GM21619 (cell line): Measurements from ENCODE around the gene FHIP1A.
"Not testable (repeated sequence)": the region's sequence is repeated elsewhere in the genome, so short reads cannot be mapped to it uniquely, and the experiment has no call there.

ENCODE experiments used
- ATAC-seq: cut with Tn5 transposase; IDR thresholded peaks from one replicate; pipeline ENCODE4 v1.9.1; 2021; ENCODE audit not compliant: unreplicated experiment

The FHIP1A gene

DNA sequence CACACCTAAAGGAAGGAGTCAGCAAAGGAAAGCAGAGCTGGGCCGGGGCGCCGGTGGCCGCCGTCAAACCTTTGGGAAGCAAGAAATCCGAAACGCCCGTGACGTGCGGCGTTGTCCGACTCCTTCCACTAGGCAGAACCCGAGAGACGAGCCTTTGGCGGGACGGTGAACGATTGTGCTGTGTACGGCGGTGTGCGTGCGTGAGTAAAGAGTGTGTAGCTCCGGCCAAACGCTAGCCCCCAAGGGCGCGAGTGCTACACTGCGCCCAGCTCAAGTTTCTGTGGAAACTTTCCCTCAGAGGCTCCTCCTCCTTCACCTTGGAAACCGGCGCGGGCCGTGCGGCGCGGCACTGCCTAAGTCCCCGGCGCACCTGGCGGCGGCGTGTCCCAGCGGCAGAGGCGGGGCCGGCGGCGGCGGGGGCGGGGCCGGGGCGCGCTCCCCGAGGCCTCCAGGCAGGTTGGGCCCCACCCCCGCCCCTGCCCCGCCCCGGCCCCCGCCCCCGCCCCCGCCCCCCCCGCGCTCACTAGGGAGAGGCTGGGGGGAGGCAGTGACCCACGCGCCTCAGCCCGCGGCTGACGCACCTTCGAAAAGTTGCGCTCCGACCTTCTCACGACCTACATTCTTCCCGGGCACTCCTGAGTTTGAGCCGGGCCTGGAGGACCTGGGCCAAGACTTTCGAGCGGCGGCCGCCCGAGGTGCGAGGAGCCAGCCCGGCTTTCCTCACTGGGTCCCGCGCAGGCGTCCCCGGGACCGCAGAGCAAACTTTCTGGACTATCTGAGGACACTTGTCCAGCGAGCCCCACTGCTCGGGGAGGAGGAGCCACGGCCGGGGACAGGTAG is at the start of gene FHIP1A:
TSS of gene FHIP1A (plus strand) at position 547 of the 840 bp plus-strand sequence. CDS start 157,084 bp downstream, outside the sequence.
- peak; percentile 71 for ATAC-seq

DNA sequence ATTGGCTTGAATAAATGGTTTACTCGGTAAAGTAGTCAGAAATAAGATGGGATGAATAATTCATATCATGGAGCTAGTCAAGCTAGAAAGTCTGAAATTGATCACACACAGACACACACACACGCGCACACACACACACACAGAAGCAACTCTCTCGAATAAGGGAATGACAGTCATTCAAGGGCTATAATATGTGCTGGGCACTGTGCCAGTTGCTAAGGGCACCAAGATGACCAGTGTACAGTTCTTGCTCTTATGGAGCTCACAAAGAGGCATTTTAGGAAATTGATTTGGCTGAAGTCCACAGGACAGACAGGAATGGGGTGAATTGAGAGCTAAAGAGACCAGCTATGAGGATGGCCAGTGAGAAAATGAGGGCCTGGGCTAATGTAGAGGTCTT is 49.4 kb upstream of the FHIP1A start:
- ATAC-seq = no peak

DNA sequence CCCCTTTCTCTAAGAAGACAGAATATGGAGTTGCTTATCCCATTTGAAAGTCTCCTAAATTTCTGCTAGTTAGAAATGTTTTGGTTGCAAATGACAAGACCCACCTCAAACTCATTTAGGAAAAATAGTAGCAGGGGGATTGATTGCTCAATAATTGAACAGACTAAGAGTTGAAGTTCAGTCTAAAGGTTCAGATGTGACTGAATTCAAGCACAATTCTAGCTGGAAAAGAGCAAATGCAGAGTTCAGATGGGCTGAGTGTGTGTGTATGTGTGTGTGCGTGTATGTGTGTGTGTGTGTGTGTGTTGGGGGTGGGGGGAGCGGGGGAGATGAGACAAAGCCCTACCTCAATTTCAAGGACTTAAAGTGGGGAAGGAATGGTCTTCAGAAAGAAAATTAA is 47.9 kb upstream of the FHIP1A start:
- no peak for ATAC-seq

DNA sequence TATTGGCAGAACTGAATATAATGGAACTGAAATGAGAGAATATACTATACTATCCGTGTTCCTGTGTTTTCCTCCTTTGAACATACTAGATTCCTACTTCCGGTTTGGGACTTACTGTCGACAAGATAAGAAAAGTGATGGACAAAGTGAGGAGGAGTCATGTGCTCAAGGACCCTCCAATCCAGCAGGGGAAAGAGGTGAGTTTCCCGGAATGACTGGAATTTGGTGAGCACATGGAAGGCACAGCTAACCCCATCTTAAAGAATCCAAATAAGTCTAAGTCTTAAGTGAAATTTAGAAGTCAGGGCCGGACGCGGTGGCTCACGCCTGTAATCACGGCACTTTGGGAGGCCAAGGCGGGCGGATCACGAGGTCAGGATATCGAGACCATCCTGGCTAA is 47.0 kb upstream of the FHIP1A start:
- ATAC-seq = no peak

DNA sequence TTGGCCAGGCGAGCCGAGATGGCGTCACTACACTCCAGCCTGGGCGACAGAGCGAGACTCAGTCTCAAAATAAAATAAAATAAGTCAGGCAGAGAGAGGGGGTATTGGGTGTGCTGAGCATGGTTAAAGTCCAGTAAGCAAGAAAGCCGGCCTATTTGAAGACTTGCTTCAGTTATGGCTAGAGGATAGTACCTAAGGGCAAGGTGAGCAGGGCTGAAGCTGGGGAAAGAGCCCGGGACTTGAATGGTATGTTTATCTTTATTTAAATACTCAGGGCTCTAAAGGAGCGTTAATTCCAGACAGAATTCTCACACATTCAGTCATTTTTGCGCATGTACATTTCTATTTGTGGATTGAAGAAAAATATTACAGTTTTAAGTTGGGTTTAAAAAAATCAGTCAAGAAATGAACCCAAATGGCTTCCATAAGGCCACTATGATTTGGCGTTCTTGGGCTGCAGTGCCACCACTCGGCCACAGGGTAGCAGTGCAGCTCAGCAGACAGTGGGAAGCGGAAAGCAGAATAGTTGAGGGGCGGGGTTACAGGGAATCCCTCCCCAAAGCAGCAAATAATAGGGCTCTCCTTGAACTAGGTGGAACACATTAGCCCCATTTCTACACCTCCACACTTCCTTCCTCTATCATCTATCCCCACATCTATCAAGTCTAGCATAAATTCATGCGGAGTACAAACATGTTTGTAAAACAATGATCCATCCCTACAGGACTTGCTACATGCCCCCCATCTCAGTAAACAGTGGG is 46.4 kb upstream of the FHIP1A start:
- peak; percentile 96 for ATAC-seq

DNA sequence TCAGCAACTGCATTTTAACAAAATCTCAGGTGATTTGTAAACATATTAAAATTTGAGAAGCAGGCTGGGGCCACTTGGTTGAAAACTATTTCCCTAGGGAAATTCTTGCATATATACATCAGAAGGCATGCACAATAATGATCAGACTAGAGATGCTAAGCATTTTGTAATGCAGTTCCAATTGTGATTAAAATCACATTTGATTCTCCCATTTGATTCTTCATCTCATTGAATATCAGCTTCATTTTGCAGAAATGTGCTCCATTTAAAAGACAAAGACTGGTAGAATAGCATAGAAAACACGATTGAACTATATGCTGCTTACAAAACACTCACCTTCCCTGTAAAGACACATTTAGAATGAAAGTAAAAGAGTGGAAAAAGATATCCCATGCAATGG is 32.4 kb upstream of the FHIP1A start:
- ATAC-seq = no peak

DNA sequence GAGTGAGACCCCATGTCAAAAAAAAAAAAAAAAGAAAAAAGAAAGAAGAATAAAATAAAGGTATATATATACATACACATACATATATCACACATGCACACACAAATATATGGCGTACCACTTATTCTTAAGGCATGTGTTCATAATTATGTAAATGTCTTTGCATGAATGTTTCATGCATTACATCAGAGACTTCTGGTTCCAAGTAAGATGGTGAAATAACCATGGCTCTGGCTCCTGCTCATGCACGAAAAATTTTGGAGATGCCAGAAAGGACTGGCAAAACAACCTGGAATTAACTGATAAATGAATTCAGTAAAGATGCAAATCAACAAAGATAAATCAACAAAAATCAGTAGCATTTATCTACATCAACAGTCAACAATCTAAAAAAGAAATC is 19.7 kb upstream of the FHIP1A start:
- no peak for ATAC-seq

DNA sequence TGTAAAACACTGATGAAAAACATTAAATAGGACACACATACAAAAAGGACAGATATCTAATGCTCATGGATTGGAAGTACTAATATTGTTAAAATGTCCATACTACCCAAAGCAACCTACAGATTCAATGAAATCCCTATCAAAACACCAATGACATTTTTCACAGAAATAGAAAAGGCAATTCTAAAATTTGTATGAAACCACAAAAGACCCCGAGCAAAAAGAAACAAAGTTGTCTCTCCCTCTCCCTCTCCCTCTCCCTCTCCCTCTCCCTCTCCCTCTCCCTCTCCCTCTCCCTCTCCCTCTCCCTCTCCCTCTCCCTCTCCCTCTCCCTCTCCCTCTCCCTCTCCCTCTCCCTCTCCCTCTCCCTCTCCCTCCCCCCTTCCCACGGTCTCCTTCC is 19.2 kb upstream of the FHIP1A start:
- ATAC-seq = not testable (repeated sequence)

DNA sequence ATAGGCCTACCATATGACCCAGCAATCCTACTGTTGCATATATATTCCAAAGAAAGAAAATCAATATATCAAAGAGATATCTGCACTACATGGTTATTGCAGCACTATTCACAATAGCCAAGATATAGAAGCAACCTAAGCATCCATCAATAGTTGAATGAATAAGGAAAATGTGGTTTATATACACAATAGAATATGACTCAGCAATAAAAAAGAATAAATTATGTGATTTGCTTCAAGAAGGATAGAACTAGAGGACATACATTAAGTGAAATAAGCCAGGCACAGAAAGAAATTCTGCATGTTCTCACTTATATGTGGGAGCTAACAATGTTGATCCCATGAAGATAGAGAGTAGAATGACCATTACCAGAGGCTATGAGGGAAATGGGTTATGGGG is 13.1 kb upstream of the FHIP1A start:
- no peak for ATAC-seq

DNA sequence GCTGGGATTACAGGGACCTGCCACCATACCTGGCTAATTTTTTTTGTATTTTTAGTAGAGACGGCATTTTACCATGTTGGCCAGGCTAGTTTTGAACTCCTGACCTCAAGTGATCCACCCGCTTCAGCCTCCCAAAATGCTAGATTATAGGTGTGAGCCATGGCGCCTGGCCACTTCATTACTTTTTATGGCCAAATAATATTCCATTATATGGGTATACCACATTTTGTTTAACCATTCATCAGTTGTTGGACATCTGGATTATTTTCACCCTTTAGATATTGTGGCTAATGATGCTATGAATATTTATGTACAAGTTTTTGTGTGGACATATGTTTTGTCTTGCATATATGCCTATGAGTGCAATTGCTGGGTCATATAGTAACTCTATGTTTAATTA is 8.6 kb upstream of the FHIP1A start:
- no peak for ATAC-seq

DNA sequence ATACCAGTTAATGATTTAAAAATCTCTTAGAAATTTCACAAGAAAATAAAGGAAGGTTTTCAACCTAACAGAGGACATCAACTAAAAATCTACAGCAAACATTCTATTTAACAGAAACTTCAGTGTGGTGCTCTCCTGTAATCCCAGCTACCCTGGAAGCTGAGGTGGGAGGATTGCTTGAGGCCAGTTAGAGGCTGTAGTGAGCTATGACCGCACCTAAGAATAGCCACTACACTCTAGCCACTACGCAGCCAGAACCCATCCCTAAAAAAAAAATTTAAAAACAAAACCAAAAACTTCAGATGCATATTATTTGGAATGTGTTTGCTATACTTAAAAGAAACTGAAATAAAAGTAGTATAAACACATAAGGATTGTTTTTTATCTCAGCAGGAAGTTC is 7.2 kb upstream of the FHIP1A start:
- no peak for ATAC-seq

DNA sequence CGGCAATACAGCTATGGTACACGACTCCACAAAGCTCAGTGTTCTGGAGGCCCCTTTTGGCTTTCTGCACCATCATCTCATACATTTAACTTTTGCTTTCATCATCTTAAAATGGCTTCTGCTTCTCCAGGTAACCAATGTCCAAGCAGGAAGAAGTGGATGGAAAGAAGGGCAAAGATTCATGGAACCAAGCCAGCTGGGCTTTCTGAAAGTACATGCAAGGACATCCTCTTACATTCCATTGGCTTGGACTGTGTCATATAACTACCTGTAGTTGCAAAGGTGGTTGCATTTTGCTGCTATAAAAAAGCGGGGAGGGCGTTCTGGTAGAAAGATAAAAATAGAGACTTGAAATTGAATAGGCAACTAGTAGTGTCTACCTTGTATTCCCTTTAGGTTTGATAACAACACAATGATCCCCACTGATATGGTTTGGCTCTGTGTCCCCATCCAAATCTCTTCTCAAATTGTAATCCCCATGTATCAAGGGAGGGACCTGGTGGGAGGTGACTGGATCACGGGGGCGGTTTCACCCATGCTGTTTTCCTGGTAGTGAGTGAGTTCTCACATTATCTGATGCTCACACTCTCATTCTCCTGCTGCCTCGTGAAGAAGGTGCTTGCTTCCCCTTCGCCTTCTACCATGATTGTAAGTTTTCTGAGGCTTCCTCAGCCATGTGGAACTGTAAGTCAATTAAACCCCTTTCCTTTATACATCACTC is 6.7 kb upstream of the FHIP1A start:
- no peak for ATAC-seq

DNA sequence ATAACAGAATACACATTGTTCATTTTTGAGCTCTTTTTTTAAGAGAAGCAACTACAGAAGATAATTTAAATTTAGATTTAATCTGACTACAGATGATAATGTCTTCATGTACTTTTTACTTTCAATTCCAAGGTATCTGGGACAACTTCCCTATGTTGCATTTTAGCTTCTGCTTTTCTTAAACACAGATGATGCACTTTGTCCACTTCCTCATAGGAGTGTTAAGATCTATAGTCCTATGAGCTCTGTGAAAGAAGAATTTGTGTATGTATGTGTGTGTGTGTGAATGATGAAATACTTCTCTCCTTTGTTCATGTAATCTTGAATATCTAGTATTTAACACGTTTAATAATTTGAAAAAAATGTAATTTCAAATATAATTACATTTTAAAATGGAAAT is 5.3 kb upstream of the FHIP1A start:
- no peak for ATAC-seq

DNA sequence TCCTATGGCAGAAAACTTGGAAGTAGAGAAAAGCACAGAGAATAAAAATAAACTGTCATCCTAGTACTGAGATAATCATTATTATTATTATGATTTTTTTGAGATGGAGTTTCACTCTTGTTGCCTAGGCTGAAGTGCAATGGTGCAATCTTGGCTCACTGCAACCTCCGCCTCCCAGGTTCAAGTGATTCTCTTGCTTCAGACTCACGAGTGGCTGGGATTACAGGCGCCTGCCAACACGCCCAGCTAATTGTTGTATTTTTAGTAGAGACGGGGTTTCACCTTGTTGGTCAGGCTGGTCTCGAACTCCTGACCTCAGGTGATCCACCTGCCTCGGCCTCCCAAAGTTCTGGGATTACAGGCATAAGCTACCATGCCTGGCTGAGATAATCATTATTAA is 4.2 kb upstream of the FHIP1A start:
- not testable (repeated sequence) for ATAC-seq

DNA sequence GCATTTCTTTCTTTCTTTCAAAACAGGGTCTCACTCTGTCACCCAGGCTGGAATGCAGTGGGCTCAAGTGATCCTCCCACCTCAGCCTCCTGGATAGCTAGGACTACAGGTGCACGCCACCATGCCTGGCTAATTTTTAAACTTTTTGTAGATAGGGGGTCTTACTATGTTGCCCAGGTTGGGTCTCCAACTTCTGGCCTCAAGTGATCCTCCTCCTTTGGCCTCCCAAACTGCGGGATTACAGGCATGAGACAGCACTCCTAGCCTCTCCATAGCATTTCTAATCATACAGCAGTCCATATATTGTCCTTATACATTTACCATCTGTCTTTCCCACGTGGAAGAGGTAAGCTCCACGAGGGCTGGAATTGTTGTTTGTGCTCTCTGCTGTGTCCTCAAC is 2.0 kb upstream of the FHIP1A start:
- no peak for ATAC-seq

DNA sequence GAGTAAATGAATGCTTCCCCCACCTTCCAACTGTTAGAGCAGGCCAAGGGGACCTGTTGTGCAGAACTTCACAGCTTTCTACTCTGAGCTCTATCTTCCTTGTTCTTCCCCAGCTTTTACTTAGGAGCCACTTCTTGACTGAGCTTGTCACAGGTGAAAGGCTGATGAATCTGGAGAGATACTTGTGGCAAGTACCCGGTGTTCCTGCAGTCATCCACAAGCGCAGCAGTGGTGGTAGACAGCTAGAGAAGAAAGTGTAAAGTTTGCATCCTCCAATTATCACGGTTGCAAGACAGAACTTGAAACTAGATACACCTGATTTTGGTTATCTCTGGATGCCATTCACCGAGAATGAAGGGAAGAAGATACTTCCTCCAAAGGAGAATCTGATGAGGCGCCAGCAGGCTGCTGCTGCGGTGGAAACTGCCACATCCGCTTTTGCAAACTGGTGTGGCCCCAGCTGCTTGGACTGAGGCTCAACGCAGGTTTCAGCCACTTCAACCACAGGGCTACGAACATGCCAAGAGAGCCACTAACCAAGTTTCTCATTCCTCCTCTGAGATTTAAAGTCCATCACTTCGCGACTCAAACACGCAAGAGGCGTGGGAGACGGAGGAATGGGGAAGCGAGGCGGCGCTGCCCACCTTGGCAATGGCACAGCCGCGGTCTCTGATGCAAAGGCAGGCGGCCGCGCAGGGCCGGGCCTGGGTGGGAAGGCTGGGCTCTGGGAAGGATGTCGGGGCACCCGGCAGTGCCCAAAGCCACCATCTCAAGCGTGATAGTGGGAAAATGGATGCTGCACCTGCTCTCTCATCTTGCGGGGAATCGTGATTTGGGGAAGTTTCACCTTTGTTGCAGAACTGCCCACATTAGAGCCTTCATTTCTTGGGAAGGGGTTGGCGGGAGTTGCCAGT is 1.3 kb upstream of the FHIP1A start:
- ATAC-seq = peak; percentile 85

DNA sequence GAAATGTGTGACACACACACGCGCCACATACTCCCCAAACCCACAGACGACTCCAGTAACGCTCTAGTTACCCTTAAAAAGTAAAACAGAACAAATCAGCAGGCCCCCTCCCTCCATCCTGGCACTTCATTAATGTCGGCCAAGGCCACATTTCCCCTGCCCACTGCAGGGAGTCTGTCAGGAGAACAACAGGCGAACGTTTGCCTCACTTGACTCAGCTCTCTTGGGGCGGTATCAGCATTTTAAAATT is 671 bp upstream of the FHIP1A start:
- no peak for ATAC-seq

DNA sequence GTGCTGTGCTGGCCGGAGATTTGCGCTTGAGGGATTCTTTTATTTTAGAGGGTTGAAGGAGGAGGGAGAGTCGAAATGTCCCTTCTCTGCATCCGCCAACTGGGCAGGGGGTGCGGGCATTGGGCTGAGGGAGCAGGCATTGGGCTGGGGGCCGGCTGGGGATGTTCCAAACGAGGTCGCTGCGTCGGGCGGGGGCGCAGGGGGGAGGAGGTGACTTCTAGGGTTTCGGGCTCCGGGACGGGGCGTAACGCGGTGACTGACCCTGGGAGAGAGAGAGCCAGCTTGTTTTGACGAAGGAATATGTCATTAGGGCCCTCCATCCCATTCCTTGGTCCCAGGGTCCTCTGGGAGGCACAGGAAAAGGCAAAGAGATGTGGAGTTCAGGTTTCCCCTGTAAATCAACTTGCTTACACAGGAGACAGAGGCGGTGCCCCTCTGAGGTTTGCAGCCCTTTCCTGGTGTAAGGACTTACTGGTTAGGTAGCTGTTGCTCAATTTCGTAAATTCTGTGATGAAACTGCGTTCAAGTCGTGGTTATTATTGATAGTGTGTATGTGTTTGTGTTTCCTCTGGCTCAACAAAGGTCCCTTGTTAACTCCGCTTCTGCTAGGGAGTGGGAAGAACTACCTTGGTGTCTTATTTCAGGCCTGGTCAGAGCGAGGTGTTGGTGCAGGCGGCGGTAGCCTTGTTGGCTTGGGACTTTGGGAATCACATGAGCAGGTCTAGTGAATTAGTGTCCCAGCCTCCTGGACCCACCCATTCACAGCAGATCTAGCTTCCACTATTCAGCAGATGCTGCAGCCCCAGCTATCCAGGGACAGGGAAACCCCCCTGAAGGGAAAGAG is 716 bp downstream of the FHIP1A start:
- ATAC-seq = no peak

DNA sequence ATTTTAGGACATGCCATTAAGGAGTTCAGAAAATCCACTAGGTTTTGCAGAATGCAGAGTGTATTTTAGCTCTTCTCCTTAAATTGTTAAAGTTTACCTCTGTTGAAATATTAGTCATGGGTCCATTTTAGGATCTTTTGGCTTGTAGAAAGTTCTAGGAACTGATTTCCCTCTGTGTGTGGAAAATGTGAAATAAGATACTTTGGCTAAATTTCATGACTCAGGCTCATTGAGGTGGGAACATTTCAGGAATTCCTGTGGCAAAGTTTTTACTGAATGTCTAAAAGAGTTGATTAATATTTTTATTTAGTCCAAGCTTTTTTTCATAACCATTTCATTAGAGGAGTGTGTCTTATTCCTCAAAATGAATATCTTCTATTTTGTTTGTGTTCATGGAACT is 7.0 kb downstream of the FHIP1A start:
- no peak for ATAC-seq

DNA sequence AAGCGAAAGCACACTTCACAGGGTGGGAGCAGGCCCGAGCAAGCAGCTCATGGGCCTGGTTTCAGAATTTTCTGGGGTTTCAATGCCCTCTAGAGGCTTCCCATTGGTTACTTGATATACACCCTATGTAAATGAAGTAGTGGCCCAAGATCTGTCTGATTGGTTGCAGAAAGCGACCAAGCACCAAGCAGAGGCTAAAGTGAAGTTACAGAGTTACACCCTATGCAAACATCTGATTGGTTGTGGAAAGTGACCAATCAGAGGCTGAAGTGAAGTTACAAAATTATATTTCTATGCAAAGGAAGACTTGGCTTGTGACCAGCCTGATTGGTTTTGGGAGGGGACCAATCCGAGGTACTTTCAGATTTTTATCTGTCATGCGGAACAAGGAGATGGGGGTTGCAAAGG is 8.2 kb downstream of the FHIP1A start:
- no peak for ATAC-seq
